A549 (cell line): ENCODE data around the gene TSPEAR. TPM values are rescaled to one million over a fixed set of nuclear protein-coding genes. Genes with fewer than 3 reads are reported as not detected.

Experiments
- ATAC-seq, 2 experiments: fragments of 200-7000 bp in 1 of 2; fragments of >200 bp in 1 of 2; cut with Nextera tagmentation in 1 of 2; cut with Tn5 transposase in 1 of 2; 3 replicates each; pipeline versions ENCODE4 v1.8.0 to v1.9.1; 2018 to 2020; ENCODE audit warnings: mild to moderate bottlenecking in 1 of 2, moderate library complexity in 1 of 2
- CTCF ChIA-PET: fragments of 300-600 bp; sonication (Branson Sonifier 250); formaldehyde crosslinking; extraction: SDS; loops from one replicate; lab custom pipeline; 2021; ENCODE audit warnings: antibody characterized with exemption, inconsistent platforms; lab: Yijun Ruan, JAX
- POLR2A ChIA-PET: fragments of 350-600 bp; formaldehyde crosslinking; extraction: SDS; loops from one replicate; lab custom pipeline; 2021; ENCODE audit warnings: antibody characterized with exemption, inconsistent platforms; lab: Yijun Ruan, JAX
- DNase-seq, 2 experiments: peaks; one replicate each; pipeline versions ENCODE4 v3.0.0 to v3.0.0-alpha.2; 2011 to 2016; ENCODE audit warnings: low read depth in 1 of 2, low spot score in 1 of 2
- FAIRE-seq: peaks from 2 replicates; lab custom pipeline; 2011; peaks lifted over from hg19 to GRCh38; lab: Jason Lieb, UNC
- H3K27ac ChIP-seq, 2 experiments: fragments of >200 bp; sonication (Bioruptor Twin); formaldehyde crosslinking; 3 replicates each; pipeline ENCODE4 v1.5.1; 2016 to 2017
- H3K4me1 ChIP-seq: fragments of >200 bp; sonication (Bioruptor Twin); formaldehyde crosslinking; 3 replicates; pipeline ENCODE4 v1.6.1; 2016
- H3K4me2 ChIP-seq: fragments of >200 bp; sonication (Bioruptor Twin); formaldehyde crosslinking; 3 replicates; pipeline ENCODE4 v1.6.1; 2016
- H3K4me3 ChIP-seq: fragments of >200 bp; sonication (Bioruptor Twin); formaldehyde crosslinking; 3 replicates; pipeline ENCODE4 v1.5.1; 2016
- H3K9me3 ChIP-seq: fragments of >200 bp; sonication (Bioruptor Twin); formaldehyde crosslinking; 3 replicates; pipeline ENCODE4 v1.6.1; 2016
- BCL3 ChIP-seq: fragments of >200 bp; sonication (Bioruptor Twin); formaldehyde crosslinking; IDR thresholded peaks from 3 replicates; pipeline ENCODE4 v1.6.1; 2016
- CBX8 ChIP-seq: fragments of 200-600 bp; sonication (generic); IDR thresholded peaks from 2 replicates; pipeline ENCODE4 v1.6.1; 2016
- CHD2 ChIP-seq: fragments of 150-350 bp; IDR thresholded peaks from 2 replicates; pipeline ENCODE4 v1.6.1; 2014; ENCODE audit warnings: low read length; ENCODE audit not compliant: partially characterized antibody
- CHD4 ChIP-seq: fragments of 200-600 bp; sonication (generic); IDR thresholded peaks from 2 replicates; pipeline ENCODE4 v1.6.1; 2016; ENCODE audit warnings: antibody characterized with exemption, mild to moderate bottlenecking, borderline replicate concordance
- FOSL2 ChIP-seq, 2 experiments: fragments of 450-650 bp in 1 of 2; fragments of >200 bp in 1 of 2; sonication (Bioruptor Twin) in 1 of 2; formaldehyde crosslinking; IDR thresholded peaks; 2 replicates each; pipeline versions ENCODE4 v1.5.0 to v1.6.1; 2016 to 2020; ENCODE audit warnings: mild to moderate bottlenecking in 1 of 2, moderate library complexity in 1 of 2
- HDAC2 ChIP-seq: fragments of 200-600 bp; sonication (generic); IDR thresholded peaks from 2 replicates; pipeline ENCODE4 v1.6.1; 2016
- HES2 ChIP-seq: fragments of >200 bp; sonication (Bioruptor Twin); formaldehyde crosslinking; IDR thresholded peaks from 2 replicates; pipeline ENCODE4 v1.6.1; 2016
- HOXA7 ChIP-seq: fragments of 250-450 bp; sonication (Bioruptor Pico); IDR thresholded peaks from 2 replicates; pipeline ENCODE4 v1.5.0; 2020; ENCODE audit warnings: mild to moderate bottlenecking, moderate library complexity
- JUN ChIP-seq, 2 experiments: fragments of >200 bp; sonication (Bioruptor Twin); formaldehyde crosslinking; IDR thresholded peaks; 2 replicates in 1 of 2; 3 replicates in 1 of 2; pipeline ENCODE4 v1.6.1; 2016 to 2017
- JUNB ChIP-seq: fragments of >200 bp; sonication (Bioruptor Twin); formaldehyde crosslinking; IDR thresholded peaks from 2 replicates; pipeline ENCODE4 v1.6.1; 2016
- MAFK ChIP-seq: fragments of 450-650 bp; IDR thresholded peaks from 2 replicates; pipeline ENCODE4 v1.6.1; 2014; ENCODE audit not compliant: partially characterized antibody
- NPAS2 ChIP-seq: fragments of 250-450 bp; sonication (Bioruptor Pico); IDR thresholded peaks from 2 replicates; pipeline ENCODE4 v1.8.0; 2022; ENCODE audit warnings: mild to moderate bottlenecking, moderate library complexity, borderline replicate concordance
- PBX3 ChIP-seq: IDR thresholded peaks from 2 replicates; pipeline ENCODE4 v1.6.1; 2012
- PHF8 ChIP-seq: fragments of 200-600 bp; sonication (generic); IDR thresholded peaks from 2 replicates; pipeline ENCODE4 v1.6.1; 2016; ENCODE audit warnings: low read depth, mild to moderate bottlenecking, antibody characterized with exemption, moderate library complexity, borderline replicate concordance
- POLR2A ChIP-seq: IDR thresholded peaks from 2 replicates; pipeline ENCODE4 v1.6.1; 2012; ENCODE audit warnings: mild to moderate bottlenecking, low read length
- RAD21 ChIP-seq, 2 experiments: fragments of >200 bp in 1 of 2; sonication (Bioruptor Twin) in 1 of 2; formaldehyde crosslinking in 1 of 2; IDR thresholded peaks in 1 of 2; conservative IDR thresholded peaks in 1 of 2; 2 replicates in 1 of 2; 3 replicates in 1 of 2; pipeline ENCODE4 v1.6.1; 2012 to 2018; ENCODE audit warnings: inconsistent platforms in 1 of 2
- RARB ChIP-seq: fragments of 250-450 bp; sonication (Bioruptor Pico); IDR thresholded peaks from 2 replicates; pipeline ENCODE4 v1.8.0; 2021; ENCODE audit warnings: mild to moderate bottlenecking, moderate library complexity
- REST ChIP-seq: fragments of 200-600 bp; sonication (generic); IDR thresholded peaks from 2 replicates; pipeline ENCODE4 v1.6.1; 2016; ENCODE audit warnings: antibody characterized with exemption, mild to moderate bottlenecking, moderate library complexity
- RFX5 ChIP-seq: fragments of 450-650 bp; IDR thresholded peaks from 2 replicates; pipeline ENCODE4 v1.7.1; 2014; ENCODE audit warnings: antibody characterized with exemption, mild to moderate bottlenecking, moderate library complexity
- ZC3H11A ChIP-seq: fragments of 450-650 bp; IDR thresholded peaks from 2 replicates; pipeline ENCODE4 v1.6.1; 2014; ENCODE audit warnings: antibody characterized with exemption, mild to moderate bottlenecking
- ZNF302 ChIP-seq: fragments of 250-450 bp; sonication (Bioruptor Pico); IDR thresholded peaks from 2 replicates; pipeline ENCODE4 v1.9.0; 2021; ENCODE audit warnings: inconsistent platforms, mild to moderate bottlenecking, moderate library complexity
- WGBS: methylation state at CpG from one replicate; pipeline ENCODE4 v1.1.6; 2017; ENCODE audit errors: missing lambda C conversion rate; 5-methylcytosine and 5-hydroxymethylcytosine counted together
- polyA plus RNA-seq, 4 experiments: library from polyadenylated mRNA; depleted of rRNA in 3 of 4; stranded (reverse); fragments of >200 nt; fragmentation: RNase III in 1 of 4; extraction: RNeasy Plus Mini Kit Qiagen cat#74134 plus additional on column Dnase treatment in 1 of 4; gene quantifications; 2 replicates in 3 of 4; 3 replicates in 1 of 4; pipeline ENCODE4 v1.2.3, GENCODE V29; 2011 to 2017
- TF ChIP-seq, protein P1 (sequence below): fragments of 250-450 bp; sonication (Bioruptor Pico); IDR thresholded peaks from 2 replicates; pipeline ENCODE4 v1.5.0; 2021; ENCODE audit warnings: mild to moderate bottlenecking, moderate library complexity, borderline replicate concordance

The TSPEAR gene
- polyA plus RNA-seq, 2 of the 4 experiments (the other 2 are of a cell fraction), result not detected

- H3K4me2 ChIP-seq, result no peak overlapping the region
- no peaks in the 10 kb centered on the region for H3K4me1 ChIP-seq
- no peak for TF ChIP-seq FOSL2 (IDR thresholded peaks at IDR 0.05)
- no peak for TF ChIP-seq FOSL2 (CRISPR knock-in tag; IDR thresholded peaks at IDR 0.05)
- no peak for TF ChIP-seq RARB (CRISPR knock-in tag)
- DNase-seq (no peak), FAIRE-seq (no peak), ATAC-seq (no peak)
- H3K9me3 ChIP-seq, result no peaks in the 10 kb centered on the region
- no peak overlapping the region for H3K27ac ChIP-seq
- no peak overlapping the region for H3K4me3 ChIP-seq
- POLR2A ChIA-PET, result no interaction called here
- CTCF ChIA-PET, result interaction anchor here (1.4 kb wide), 1 partner anchor 14 kb away, joined by 4 read pairs; no protein-coding TSS in a partner anchor
- 69% methylated on average over 22 of the region's 23 CpGs for WGBS
Measured at GRCh38 chr21:44756423-44757185, 45.2 kb upstream of the TSPEAR start.

- CTCF ChIA-PET, result interaction anchor here (1.4 kb wide), 1 partner anchor 13 kb away, joined by 4 read pairs; no protein-coding TSS in a partner anchor
- Histone ChIP-seq H3K4me1 (no peaks in the 10 kb centered on the region), H3K4me2 (no peak overlapping the region), H3K4me3 (no peak overlapping the region), H3K9me3 (no peaks in the 10 kb centered on the region), H3K27ac (no peak overlapping the region)
- 86% methylated on average over 5 of the region's 5 CpGs for WGBS
- ATAC-seq, result no peak
- TF ChIP-seq CHD2, result no peak
- no peak for TF ChIP-seq JUNB
- no peak for TF ChIP-seq HDAC2
- no peak for TF ChIP-seq REST
- no peak for TF ChIP-seq PBX3
- TF ChIP-seq HES2, result no peak
- TF ChIP-seq, protein P1, sequence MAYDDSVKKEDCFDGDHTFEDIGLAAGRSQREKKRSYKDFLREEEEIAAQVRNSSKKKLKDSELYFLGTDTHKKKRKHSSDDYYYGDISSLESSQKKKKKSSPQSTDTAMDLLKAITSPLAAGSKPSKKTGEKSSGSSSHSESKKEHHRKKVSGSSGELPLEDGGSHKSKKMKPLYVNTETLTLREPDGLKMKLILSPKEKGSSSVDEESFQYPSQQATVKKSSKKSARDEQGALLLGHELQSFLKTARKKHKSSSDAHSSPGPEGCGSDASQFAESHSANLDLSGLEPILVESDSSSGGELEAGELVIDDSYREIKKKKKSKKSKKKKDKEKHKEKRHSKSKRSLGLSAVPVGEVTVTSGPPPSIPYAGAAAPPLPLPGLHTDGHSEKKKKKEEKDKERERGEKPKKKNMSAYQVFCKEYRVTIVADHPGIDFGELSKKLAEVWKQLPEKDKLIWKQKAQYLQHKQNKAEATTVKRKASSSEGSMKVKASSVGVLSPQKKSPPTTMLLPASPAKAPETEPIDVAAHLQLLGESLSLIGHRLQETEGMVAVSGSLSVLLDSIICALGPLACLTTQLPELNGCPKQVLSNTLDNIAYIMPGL (CRISPR knock-in tag), result no peak
- no peak for TF ChIP-seq NPAS2 (CRISPR knock-in tag)
- TF ChIP-seq HOXA7 (CRISPR knock-in tag), result no peak
- TF ChIP-seq CHD4, result no peak
- no peak for TF ChIP-seq CBX8
- no peak for TF ChIP-seq MAFK
- FAIRE-seq, result no peak
- POLR2A ChIA-PET, result no interaction called here
- no peak for DNase-seq
Measured at GRCh38 chr21:44755227-44755626, 43.9 kb upstream of the TSPEAR start.

DNA sequence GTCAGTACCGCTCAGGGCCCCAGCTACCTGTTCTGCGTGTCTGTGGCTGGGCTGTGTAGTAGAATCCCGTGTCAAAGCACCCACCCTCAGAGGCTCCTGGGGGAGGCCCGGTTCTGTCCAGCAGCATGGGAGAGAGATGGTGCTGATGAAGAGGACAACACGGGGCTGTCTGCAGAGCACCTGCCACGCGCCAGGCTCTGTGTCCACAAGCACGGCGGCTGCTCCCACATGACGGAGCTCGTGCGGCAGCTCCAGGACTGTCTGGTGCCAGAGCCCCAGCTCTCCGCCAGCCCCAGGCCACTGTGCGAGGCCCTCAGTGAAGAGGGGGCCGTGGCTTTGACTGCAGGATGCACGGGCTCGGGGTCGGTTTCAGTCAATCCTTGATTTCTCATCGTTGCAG lies 42.0 kb upstream of the TSPEAR start:
- ATAC-seq, result no peak
- CTCF ChIA-PET, result interaction anchor here (0.8 to 1.4 kb wide), 4 partner anchors 9 to 244 kb away, joined by 3 read pairs; no protein-coding TSS in a partner anchor
- no peaks in the 10 kb centered on the region for H3K4me1 ChIP-seq
- no peak overlapping the region for H3K27ac ChIP-seq
- DNase-seq, result no peak
- POLR2A ChIA-PET, result no interaction called here
- FAIRE-seq, result no peak
- H3K4me2 ChIP-seq, result no peak overlapping the region
- H3K4me3 ChIP-seq, result no peak overlapping the region
- no peaks in the 10 kb centered on the region for H3K9me3 ChIP-seq
- TF ChIP-seq RAD21 (conservative IDR thresholded peaks at IDR 0.05 in 1 of 2, IDR thresholded peaks at IDR 0.05 in 1 of 2), result no peak
- no peak for TF ChIP-seq HDAC2
- no peak for TF ChIP-seq ZC3H11A
- TF ChIP-seq RFX5, result no peak
- TF ChIP-seq PHF8, result no peak
- TF ChIP-seq POLR2A, result no peak
- TF ChIP-seq ZNF302 (CRISPR knock-in tag), result no peak
- TF ChIP-seq JUN (IDR thresholded peaks at IDR 0.05), result no peak
- TF ChIP-seq BCL3, result no peak
- WGBS, result 80% methylated on average over 1 of the region's 19 CpGs
